ENCODE results near the gene GALNT1. TPM values are rescaled to one million over a fixed set of nuclear protein-coding genes. Genes with fewer than 3 reads are reported as not detected.

The GALNT1 gene
- total RNA-seq, 2 donors from 2014 or later, result 29.6 to 35.2 TPM

- no peak overlapping the region for H3K4me3 ChIP-seq
- no peak for DNase-seq (ENCODE audit: low spot score)
- TF ChIP-seq, protein P1, sequence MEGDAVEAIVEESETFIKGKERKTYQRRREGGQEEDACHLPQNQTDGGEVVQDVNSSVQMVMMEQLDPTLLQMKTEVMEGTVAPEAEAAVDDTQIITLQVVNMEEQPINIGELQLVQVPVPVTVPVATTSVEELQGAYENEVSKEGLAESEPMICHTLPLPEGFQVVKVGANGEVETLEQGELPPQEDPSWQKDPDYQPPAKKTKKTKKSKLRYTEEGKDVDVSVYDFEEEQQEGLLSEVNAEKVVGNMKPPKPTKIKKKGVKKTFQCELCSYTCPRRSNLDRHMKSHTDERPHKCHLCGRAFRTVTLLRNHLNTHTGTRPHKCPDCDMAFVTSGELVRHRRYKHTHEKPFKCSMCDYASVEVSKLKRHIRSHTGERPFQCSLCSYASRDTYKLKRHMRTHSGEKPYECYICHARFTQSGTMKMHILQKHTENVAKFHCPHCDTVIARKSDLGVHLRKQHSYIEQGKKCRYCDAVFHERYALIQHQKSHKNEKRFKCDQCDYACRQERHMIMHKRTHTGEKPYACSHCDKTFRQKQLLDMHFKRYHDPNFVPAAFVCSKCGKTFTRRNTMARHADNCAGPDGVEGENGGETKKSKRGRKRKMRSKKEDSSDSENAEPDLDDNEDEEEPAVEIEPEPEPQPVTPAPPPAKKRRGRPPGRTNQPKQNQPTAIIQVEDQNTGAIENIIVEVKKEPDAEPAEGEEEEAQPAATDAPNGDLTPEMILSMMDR (IDR thresholded peaks at IDR 0.05), result no peak
- no peaks in the 10 kb centered on the region for H3K9me3 ChIP-seq
- H3K27me3 ChIP-seq, result no peaks in the 10 kb centered on the region
- H3K36me3 ChIP-seq, result no peaks in the 10 kb centered on the region
- H3K27ac ChIP-seq, result no peak overlapping the region
- no peaks in the 10 kb centered on the region for H3K4me1 ChIP-seq
These were observed 164.3 kb downstream of the GALNT1 start for GRCh38 chr18:35745814-35746213.

DNA sequence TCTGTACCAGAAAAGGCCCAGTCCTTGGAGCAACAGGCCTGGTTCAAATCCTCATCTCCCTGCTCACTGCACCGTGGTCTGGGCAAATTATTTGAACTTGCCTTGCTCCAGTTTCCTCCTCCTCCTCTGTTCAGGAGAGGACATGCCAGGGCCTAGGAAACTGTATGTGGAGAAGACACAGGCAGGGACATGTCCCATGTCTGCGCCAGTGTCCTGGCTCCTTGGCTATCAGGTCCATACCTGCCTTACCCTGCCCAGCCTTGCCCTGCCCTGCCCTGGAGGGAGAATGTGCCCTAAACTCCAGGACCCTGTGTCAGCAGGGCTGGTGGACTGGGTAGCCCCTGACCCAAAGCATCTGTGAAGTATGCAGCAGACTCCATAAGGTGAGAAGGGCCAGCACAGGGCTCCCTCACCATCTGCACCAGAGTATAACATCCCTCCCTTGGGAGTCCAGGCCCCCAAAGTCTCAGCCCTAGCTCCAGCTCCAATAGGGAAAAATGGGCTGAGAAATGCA lies 165.3 kb downstream of the GALNT1 start:
- TF ChIP-seq, protein P1 (IDR thresholded peaks at IDR 0.05), result no peak
- Histone ChIP-seq H3K36me3 (no peaks in the 10 kb centered on the region), H3K27ac (no peak overlapping the region), H3K4me3 (no peak overlapping the region), H3K4me1 (no peaks in the 10 kb centered on the region), H3K9me3 (no peaks in the 10 kb centered on the region), H3K27me3 (no peaks in the 10 kb centered on the region)
- no peak for DNase-seq (ENCODE audit: low spot score)

DNA sequence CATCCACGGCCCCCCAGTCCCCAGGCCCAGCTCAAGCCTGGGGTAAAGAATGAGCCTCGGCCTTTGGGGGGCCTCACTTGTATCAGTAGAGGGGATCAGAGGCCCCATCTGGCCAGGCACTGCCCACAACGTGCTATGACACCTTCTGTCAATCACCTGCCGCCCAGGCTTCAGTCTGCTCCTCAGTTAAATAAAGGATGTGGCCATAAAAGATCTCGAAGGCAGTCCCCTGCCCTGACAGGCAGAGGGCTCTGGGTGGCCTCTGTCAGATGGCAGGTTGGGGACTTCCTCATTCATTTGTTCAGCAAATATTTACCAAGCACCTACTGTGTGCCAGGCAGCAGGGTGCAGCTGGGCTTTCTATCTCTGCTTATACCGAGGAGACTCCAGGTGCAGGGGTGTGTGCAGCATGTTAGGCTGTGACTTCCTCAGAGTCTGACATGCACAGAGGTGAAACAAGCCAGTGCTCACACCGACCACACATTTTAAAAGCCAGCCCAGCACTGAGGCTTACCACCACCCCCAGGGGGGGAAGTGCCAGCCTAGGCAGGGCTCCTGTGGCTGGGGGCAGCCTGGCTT lies 166.4 kb downstream of the GALNT1 start:
- H3K27me3 ChIP-seq, result no peaks in the 10 kb centered on the region
- no peaks in the 10 kb centered on the region for H3K9me3 ChIP-seq
- H3K36me3 ChIP-seq, result no peaks in the 10 kb centered on the region
- H3K27ac ChIP-seq, result no peak overlapping the region
- H3K4me1 ChIP-seq, result no peaks in the 10 kb centered on the region
- TF ChIP-seq, protein P1 (IDR thresholded peaks at IDR 0.05), result no peak
- H3K4me3 ChIP-seq, result no peak overlapping the region
- no peak for DNase-seq (ENCODE audit: low spot score)

- Histone ChIP-seq H3K9me3 (no peaks in the 10 kb centered on the region), H3K27me3 (no peaks in the 10 kb centered on the region), H3K4me1 (no peaks in the 10 kb centered on the region), H3K4me3 (no peak overlapping the region), H3K27ac (no peak overlapping the region), H3K36me3 (no peaks in the 10 kb centered on the region)
- DNase-seq (ENCODE audit: low spot score), result no peak
- TF ChIP-seq, protein P1 (IDR thresholded peaks at IDR 0.05), result no peak
These were observed 168.2 kb downstream of the GALNT1 start for GRCh38 chr18:35749701-35750100.

- no peak for DNase-seq (ENCODE audit: low spot score)
- Histone ChIP-seq H3K36me3 (no peaks in the 10 kb centered on the region), H3K27me3 (no peaks in the 10 kb centered on the region), H3K27ac (no peak overlapping the region), H3K9me3 (no peaks in the 10 kb centered on the region), H3K4me1 (no peaks in the 10 kb centered on the region), H3K4me3 (no peak overlapping the region)
- TF ChIP-seq, protein P1 (IDR thresholded peaks at IDR 0.05), result no peak
These were observed 169.4 kb downstream of the GALNT1 start for GRCh38 chr18:35750929-35751328.
